Activated CD4-positive, CD25-positive, alpha-beta regulatory T cell treated with anti-CD3 and anti-CD28 coated beads, Interleukin-2, amount 50 U/mL, for 24 hours (primary cell): ENCODE data around the gene FAM111A.
"Not testable (repeated sequence)": the region's sequence is repeated elsewhere in the genome, so short reads cannot be mapped to it uniquely, and the experiment has no call there.

Experiments
- ATAC-seq, 2 donors: fragments of 150-1000 bp; cut with Tn5 transposase; one replicate each; pipeline ENCODE4 v1.10.0; 2021; ENCODE audit warnings: mild to moderate bottlenecking in 1 of 2, moderate library complexity in 1 of 2

FAM111A gene

GRCh38 chr11:59142530-59143507, at the start of gene FAM111A:
FAM111A (plus strand) TSS chr11:59142856; CDS start chr11:59148873, 6,017 bp downstream.
- ATAC-seq: peak; percentile 82 to 84

- ATAC-seq: not testable (repeated sequence)
These were observed 49.1 kb upstream of the FAM111A start for GRCh38 chr11:59093576-59093975.

- ATAC-seq: not testable (repeated sequence)
These were observed 47.4 kb upstream of the FAM111A start for GRCh38 chr11:59095225-59095624.

GRCh38 chr11:59095972-59096575, 46.6 kb upstream of the FAM111A start:
- ATAC-seq: not testable (repeated sequence)

- peak; percentile 49 to 53 for ATAC-seq
These were observed 45.4 kb upstream of the FAM111A start for GRCh38 chr11:59097113-59097708.

- not testable (repeated sequence) for ATAC-seq
These were observed 44.7 kb upstream of the FAM111A start for GRCh38 chr11:59097938-59098337.

- ATAC-seq: peak; percentile 46 to 59
These were observed 40.3 kb upstream of the FAM111A start for GRCh38 chr11:59102259-59102765.

- peak; percentile 90 to 91 for ATAC-seq
These were observed 36.0 kb upstream of the FAM111A start, which contains the start of gene FAM111B for GRCh38 chr11:59106363-59107336. FAM111B (plus strand) TSS chr11:59107237; CDS start chr11:59109626, 2,389 bp downstream.

- not testable (repeated sequence) for ATAC-seq
These were observed 34.9 kb upstream of the FAM111A start for GRCh38 chr11:59107721-59108120.

GRCh38 chr11:59112494-59112893, 30.2 kb upstream of the FAM111A start:
- no peak for ATAC-seq

- no peak for ATAC-seq
These were observed 28.3 kb upstream of the FAM111A start for GRCh38 chr11:59114344-59114743.

- ATAC-seq: no peak
These were observed 27.1 kb upstream of the FAM111A start for GRCh38 chr11:59115553-59115952.

GRCh38 chr11:59117774-59118173, 24.9 kb upstream of the FAM111A start:
- no peak for ATAC-seq

GRCh38 chr11:59119826-59120225, 22.8 kb upstream of the FAM111A start:
- ATAC-seq: no peak

GRCh38 chr11:59135648-59136461, 6.8 kb upstream of the FAM111A start:
- ATAC-seq: peak; percentile 97 to 100

GRCh38 chr11:59136551-59136950, 6.1 kb upstream of the FAM111A start:
- not testable (repeated sequence) for ATAC-seq

- ATAC-seq: no peak
These were observed 5.5 kb upstream of the FAM111A start for GRCh38 chr11:59137190-59137589.

GRCh38 chr11:59138643-59139042, 4.0 kb upstream of the FAM111A start:
- no peak for ATAC-seq

GRCh38 chr11:59141191-59141590, 1.5 kb upstream of the FAM111A start:
- no peak for ATAC-seq

- no peak for ATAC-seq
These were observed 789 bp upstream of the FAM111A start for GRCh38 chr11:59141673-59142460.
